Stimulated activated CD8-positive, alpha-beta memory T cell treated with anti-CD3 and anti-CD28 coated beads, Interleukin-7, amount 100 ng/mL, for 4 hours (primary cell): ENCODE data around the gene BPNT1.
"Not testable (repeated sequence)": the region's sequence is repeated elsewhere in the genome, so short reads cannot be mapped to it uniquely, and the experiment has no call there.

Experiments
- DNase-seq, 2 donors: peaks; one replicate each; pipeline ENCODE4 v3.0.0-alpha.2; 2020; ENCODE audit warnings: low read depth in 2 of 2

The BPNT1 gene, protein sequence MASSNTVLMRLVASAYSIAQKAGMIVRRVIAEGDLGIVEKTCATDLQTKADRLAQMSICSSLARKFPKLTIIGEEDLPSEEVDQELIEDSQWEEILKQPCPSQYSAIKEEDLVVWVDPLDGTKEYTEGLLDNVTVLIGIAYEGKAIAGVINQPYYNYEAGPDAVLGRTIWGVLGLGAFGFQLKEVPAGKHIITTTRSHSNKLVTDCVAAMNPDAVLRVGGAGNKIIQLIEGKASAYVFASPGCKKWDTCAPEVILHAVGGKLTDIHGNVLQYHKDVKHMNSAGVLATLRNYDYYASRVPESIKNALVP

GRCh38 chr1:220089650-220090556, at the start of gene BPNT1:
BPNT1 (minus strand) TSS chr1:220089788; CDS start chr1:220079846, 9,942 bp downstream.
- peak; percentile 90 to 97 for DNase-seq

DNA sequence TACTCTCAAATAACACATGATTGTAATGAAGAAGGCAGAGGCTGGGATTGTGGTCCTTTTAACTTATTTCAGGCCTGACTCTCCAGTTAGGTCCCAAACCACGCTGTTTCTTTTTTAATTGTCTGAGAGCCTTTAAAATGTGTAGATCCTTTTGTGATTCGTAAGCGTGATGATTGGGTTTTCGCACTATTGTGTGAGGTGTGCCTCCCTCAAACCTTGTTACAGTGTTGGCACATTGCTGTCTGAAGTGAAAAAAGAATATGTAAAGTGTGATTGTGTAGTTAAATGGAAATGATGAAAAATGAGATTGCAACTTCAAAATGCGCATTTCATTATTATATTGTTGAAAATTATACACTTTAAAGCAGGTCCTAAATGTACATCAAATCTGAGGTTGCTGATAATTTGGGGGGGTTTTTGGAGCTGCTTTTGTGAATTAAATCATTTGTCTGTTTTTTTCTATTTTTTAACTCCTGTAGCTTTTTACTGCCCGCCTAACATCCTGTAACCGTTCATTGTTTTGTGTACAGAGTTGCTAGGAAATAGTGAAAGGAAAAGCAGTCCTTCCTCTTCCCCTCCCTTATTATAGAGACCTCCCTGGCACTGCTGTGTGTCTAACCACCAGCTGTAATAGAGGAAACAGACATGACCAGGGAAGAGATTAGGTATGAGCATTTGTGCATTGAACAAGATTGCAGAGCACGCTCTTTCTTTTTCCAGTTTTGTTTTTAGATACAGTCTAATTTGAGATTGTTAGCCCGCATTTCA, 47.6 kb upstream of the BPNT1 start:
- no peak for DNase-seq

DNA sequence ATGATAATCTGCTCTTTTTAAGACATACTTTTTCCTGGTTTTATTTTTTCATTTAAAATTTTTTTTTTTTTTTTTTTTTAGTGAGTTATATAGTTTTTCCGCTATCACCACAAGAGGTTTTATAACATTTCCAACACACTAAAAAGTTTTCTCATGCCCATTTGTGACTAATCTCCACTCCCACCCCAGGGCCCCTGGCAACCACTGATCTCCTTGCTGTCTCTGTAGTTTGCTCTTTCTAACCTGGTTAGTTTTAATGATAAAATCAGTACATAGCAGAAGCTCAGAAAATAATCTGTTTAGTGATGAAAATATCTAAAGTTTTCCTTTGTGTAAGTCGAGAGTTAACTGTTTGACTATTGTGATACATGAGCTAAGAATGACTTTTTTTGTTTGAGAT, 46.2 kb upstream of the BPNT1 start:
- no peak for DNase-seq

GRCh38 chr1:220129479-220130210, 40.1 kb upstream of the BPNT1 start:
- DNase-seq, result no peak

- DNase-seq, result no peak
Measured at GRCh38 chr1:220127076-220127475, 37.5 kb upstream of the BPNT1 start.

GRCh38 chr1:220124542-220124941, 35.0 kb upstream of the BPNT1 start:
- no peak for DNase-seq

DNA sequence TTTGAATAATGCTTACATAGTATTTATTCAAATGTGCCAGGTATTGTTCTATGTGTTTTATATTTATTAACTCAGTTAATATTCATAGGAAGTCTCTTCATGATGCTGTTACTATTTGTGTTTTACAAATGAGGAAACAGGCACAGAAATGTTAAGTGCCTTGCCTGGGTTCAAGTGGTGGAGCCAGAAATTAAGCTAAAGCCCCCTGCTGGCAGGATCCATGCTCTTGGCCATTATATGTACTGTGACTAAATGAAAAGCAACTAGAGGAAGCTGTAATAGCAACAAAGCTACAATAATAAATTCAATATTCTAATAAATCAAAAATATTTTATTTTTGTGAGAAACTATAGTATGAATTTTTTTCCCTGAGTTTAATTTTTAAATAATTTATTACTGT, 34.3 kb upstream of the BPNT1 start:
- no peak for DNase-seq

DNA sequence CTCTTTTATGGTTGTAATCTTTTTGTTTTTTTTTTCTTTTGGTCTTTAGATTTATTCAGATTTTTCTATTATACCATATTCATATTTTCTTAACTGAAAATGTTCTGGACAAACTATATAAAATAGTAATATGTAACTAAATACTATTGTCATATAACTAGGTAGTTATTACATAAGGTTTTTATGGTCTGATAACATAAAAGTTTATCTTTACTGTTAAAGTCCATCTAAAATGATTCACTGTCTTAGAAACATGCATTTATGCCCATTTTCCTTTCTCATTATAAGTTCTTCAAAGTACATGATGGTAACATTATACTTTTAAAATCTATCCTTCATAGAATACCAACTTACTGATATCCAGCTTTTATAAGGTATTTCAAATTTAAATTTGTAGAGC, 33.5 kb upstream of the BPNT1 start:
- no peak for DNase-seq

DNA sequence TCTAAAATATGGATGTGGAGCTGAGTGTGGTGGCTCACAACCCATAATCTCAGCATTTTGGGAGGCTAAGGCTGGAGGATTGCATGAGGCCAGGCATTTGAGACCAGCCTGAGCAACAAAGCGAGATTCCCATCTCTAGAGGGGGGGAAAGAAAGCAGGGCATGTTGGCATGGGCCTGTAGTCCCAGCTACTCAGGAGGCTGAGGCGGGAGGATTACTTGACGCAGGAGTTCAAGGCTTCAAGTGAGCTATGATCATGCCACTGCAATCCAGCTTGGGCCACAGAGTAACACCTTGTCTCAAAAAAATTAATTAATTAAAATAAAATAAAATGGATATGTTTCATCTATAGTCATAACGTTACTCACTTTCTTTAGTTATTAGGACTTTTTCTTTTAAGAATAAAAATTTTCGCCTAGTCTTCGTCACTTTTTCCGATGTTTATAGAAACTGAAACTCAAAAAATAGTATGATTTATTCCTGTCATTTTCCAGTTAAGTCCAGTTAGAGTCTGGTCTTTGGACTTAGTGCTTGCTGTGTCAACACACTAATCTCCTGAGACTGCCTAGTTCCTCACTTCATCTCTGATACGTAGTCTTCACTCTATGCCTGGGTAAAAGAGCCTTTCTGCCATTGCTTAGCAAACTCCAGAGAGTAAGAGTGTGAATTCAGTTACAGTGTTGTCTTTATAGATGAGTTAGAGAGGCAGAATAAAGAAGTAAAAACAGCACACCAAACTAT, 32.4 kb upstream of the BPNT1 start:
- no peak for DNase-seq

DNA sequence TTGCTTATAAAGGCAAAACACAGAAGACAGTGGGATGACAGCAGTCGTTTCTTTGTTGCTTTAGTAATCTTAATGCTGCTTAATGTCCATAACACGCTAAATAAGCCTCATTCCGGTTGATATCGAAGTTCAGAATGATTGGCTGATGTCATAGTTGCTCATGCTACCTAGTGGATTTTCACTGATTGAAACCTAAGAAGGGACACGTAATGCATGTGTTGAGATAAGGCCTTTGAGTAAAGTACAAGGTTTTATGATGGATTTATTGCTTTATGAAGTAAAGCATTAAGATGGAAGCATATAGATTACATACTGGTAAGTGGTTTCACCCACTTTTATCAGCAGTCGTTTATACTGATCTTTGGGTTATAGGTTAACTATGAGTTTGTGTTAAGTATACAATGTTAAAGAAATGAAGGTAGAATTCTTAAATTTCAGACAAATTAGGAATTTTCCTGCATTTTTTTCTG, 29.5 kb upstream of the BPNT1 start:
- DNase-seq, result no peak

DNA sequence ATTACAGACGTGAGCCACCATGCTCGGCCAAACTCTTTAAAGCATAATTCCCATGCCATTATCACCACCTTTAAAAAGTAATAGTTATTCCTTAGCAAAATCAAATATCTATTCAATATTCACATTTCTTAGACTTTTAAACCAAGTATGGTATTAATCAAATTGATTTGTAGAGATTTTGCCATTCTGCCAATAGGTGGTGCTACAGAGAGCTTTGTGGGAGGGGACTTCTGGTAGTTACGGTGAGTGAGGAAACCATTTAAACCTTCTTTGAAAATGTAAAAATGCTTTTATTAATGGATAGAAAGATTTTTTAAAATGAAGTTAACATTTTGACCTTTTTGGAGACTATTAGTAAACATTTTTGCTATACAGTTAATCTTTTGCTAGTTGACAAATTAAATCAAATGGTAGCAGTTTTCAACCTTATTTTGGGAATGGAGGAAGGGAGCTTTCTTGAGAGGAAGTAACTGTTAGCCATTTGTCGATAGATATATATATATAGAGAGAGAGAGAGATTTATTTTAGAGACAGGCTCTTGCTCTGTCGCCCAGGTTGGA, 23.6 kb upstream of the BPNT1 start:
- peak in 1 of 2 donors; percentile 21 for DNase-seq

- DNase-seq, result not testable (repeated sequence)
Measured at GRCh38 chr1:220112600-220112999, 23.0 kb upstream of the BPNT1 start.

DNA sequence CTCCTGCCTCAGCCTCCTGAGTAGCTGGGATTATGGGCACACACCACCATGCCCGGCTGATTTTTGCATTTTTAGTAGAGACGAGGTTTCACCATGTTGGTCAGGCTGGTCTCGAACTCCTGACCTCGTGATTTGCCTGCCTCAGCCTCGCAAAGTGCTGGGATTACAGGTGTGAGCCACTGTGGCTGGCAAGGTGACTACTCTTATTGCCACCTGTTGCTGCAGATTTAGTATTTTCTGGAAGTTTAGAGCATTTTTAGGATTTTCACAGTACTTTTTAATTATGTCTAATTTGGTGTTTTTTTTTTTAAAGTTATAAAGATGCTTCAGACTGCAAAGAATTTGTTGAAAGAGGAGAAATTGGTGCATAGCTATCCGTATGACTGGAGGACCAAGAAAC, 20.9 kb upstream of the BPNT1 start:
- DNase-seq, result not testable (repeated sequence)

DNA sequence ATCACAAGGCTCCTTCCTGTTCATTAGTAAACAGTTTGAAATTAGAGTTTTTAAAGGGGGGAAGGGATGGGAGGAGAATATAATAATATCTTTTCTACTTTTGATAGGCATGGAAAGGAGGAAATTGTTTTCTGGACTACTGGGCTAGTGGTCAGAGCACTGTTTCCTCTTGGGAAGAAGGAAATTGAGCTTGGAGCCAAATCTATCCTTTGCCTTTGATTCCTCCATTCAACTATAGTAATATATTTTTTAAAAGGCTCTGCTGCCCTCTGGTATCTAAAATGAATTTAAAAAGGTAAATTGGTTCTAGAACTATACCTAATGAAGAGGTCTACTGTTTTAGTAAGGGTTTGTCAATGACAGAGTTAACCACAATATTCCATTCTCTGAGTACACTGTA, 10.2 kb upstream of the BPNT1 start:
- DNase-seq, result no peak

DNA sequence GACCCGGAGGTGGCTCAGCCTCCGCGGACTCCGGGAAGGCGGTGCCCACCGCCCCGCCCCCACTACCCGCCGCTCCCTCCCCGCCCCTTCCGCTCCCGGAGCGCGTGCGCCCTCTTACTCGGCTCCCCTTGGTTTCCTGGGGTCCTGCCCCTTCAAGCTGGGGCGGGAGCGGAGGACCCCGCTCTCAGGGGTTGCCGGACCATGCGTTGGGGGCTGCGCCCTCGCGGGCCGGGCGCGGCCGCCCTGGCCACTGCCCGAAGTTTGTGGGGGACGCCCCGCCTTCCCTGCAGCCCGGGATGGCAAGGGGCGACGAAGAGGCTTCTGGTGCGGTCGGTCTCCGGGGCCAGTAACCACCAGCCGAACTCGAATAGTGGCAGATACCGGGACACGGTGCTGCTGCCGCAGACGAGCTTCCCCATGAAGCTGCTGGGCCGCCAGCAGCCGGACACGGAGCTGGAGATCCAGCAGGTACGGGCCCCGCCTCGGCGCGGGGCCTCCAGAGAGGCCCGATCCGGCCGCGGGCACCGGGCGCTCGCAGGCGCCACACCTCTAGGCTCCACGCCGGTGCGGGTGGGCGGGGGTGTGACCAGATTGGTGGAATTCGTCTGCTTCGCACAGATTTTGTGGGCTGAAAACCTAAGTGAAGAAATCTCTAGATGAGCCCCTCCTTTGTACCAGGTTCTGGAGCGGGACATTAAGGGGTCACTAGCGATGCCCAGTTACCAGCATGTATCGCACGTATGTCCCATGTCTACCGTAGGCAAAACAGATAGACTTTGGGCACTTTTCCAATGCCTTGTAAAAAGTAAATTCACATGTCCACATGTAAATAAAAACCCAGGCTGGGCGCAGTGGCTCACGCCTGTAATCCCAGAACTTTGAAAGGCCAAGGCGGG, 4.7 kb upstream of the BPNT1 start, which contains the start of gene IARS2:
Gene IARS2 (plus strand): TSS at position 117 of the 896 bp plus-strand sequence. CDS start 85 bp downstream, at position 202.
- DNase-seq, result peak; percentile 87 to 90

- no peak for DNase-seq
Measured at GRCh38 chr1:220093361-220094015, 3.9 kb upstream of the BPNT1 start.

DNA sequence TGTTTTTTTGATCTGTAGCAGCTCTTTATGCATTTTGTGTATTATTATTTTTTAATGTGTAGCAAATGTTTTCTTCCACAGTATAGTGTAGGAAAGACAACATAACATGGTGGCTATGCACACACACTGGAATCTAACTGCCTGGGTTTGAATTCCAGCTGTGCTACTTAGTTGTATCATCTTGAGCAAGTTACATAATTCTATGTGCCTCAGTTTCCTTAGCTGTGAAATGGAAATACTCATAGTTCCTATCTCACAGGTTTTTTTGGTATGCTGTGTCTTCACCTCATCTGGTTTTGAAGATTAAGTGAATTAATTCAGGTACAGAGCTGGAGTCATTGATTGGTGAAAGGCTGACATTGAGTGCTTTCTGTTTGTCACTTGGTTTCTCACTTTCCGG, 3.1 kb upstream of the BPNT1 start:
- DNase-seq, result no peak

- not testable (repeated sequence) for DNase-seq
Measured at GRCh38 chr1:220086261-220086686, 3.3 kb downstream of the BPNT1 start.

- no peak for DNase-seq
Measured at GRCh38 chr1:220084460-220084859, 5.1 kb downstream of the BPNT1 start.
